NB4 (cell line): ENCODE data around the gene CYTH1.

Experiments used
- DNase-seq: peaks from one replicate; pipeline ENCODE4 v3.0.0; 2010; ENCODE audit warnings: low read depth
- H3K4me3 ChIP-seq: one replicate; pipeline ENCODE4 v1.5.1; 2011; ENCODE audit warnings: mild to moderate bottlenecking, low read depth, low read length, moderate library complexity
- MYC ChIP-seq: IDR thresholded peaks from 2 replicates; pipeline ENCODE4 v1.6.1; 2011; ENCODE audit warnings: low read depth, low read length
- POLR2A ChIP-seq: IDR thresholded peaks from 2 replicates; pipeline ENCODE4 v1.6.1; 2011; ENCODE audit warnings: mild to moderate bottlenecking; ENCODE audit not compliant: insufficient read length; ENCODE audit errors: extremely low read depth
- TF ChIP-seq, protein P1 (sequence below): IDR thresholded peaks from 2 replicates; pipeline ENCODE4 v1.6.1; 2011; ENCODE audit warnings: low read depth, low read length
- TF ChIP-seq, protein P2 (sequence below): IDR thresholded peaks from one replicate; pipeline ENCODE4 v1.5.1; 2012; ENCODE audit warnings: low read depth, low read length

The CYTH1 gene

DNA sequence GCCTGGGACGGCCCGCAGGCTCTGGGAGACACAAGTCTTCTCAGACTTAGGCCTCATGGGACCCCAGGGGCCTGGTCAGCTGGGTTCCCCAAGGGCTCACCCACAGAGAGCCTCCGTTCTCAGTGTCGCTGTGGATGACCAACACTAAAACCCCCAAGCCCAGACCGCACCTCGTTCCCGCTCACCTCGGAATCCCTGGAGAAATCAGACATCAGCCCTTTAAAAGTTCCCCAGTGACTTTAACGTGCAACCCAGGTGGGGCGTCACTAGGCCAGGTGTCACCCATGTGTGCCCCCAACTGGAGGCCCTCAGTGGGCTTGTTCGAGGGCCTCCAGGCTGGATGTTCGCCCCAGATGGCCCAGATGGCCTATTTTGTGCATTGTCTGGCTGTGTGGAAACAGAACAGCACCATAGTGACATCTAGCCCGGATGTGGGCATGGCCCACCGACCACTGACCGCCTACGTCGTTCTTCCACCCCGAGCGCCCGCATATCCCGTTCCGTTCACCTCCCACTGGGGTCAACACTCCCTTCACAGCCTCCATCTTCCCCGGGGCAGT, 152.6 kb downstream of the CYTH1 start:
- no peak for TF ChIP-seq MYC
- TF ChIP-seq, protein P1, sequence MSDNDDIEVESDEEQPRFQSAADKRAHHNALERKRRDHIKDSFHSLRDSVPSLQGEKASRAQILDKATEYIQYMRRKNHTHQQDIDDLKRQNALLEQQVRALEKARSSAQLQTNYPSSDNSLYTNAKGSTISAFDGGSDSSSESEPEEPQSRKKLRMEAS = no peak
- no peak for TF ChIP-seq POLR2A
- TF ChIP-seq, protein P2, sequence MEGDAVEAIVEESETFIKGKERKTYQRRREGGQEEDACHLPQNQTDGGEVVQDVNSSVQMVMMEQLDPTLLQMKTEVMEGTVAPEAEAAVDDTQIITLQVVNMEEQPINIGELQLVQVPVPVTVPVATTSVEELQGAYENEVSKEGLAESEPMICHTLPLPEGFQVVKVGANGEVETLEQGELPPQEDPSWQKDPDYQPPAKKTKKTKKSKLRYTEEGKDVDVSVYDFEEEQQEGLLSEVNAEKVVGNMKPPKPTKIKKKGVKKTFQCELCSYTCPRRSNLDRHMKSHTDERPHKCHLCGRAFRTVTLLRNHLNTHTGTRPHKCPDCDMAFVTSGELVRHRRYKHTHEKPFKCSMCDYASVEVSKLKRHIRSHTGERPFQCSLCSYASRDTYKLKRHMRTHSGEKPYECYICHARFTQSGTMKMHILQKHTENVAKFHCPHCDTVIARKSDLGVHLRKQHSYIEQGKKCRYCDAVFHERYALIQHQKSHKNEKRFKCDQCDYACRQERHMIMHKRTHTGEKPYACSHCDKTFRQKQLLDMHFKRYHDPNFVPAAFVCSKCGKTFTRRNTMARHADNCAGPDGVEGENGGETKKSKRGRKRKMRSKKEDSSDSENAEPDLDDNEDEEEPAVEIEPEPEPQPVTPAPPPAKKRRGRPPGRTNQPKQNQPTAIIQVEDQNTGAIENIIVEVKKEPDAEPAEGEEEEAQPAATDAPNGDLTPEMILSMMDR = no peak
- no peak for DNase-seq
- H3K4me3 ChIP-seq = no peak overlapping the region

DNA sequence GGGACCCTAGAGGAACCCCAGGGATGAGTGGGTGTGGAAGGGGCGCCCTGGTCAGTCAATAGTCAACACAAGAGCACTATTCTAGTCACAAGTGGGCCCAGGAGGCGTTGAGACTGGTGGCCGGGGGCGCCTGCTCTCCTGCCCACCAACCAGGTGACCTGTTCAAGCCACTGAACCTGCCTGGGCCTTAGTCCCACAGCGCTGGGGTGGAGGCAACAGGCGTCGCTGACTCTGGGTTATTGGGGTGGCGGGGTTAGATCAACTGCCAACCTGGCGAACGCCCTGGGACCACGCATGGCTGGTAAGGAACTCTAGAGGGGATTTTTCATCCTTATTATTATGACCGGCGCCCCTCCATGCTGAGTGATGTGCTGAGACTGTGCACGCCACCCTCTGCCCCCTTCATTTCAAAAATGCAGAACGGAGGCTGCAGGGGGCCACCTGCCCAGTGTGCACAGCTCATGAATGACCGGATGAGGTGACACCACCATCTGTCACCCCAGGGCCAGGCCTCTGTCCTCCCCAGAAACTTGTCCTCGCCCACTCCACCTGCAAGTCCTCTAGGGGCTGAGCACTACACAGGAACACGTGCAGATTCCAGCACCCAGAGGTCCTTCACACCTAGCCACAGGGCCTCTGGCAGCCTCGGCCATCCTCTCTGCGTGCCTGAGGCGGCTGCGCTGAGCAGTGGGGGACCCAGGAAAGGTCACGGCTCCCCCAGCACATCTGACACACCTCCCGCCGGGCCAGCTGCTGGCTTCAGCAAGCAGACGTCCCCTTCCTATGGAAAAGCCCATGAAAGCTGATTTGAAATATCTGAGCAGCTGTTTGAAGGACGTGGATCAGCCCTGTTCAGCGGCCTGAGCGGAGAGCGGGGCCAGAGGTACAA, 153.3 kb downstream of the CYTH1 start:
- TF ChIP-seq, protein P2 = no peak
- TF ChIP-seq MYC (no peak), POLR2A (no peak)
- TF ChIP-seq, protein P1 = no peak
- no peak overlapping the region for H3K4me3 ChIP-seq
- no peak for DNase-seq

DNA sequence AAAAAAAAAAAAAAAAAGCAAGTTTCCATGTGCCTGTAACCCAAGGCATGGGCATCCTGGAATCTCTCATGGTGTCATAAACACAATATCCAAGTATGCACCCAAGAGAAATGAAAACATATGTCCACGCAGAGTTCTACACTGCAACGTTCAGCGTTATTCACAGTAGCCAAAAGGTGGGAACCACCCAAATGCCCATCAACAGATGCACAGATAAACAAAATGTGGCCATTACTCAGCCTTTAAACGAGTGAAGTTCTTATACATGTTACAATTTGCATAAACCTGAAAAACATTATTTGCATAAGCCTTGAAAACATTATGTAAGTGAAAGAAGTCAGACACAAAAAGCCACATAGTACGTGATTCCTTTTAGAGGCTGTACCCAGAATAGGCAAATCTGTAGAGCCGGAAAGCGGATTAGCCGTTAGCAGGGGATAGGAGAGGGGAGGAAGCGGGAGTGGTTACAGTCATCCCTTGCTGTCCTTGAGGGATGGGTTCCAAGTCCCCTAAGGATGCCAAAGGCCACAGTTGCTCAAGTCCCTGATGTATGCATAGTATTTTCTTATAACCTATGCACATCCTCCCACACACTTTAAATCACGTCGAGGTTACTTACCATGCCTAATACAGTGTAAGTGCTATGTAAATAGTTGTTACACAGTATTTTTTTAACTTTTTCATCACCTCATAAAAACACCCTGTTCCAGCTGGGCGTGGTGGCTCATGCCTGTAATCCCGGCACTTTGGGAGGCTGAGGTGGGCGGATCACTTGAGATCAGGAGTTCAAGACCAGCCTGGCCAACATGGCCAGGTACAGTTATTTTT, 157.5 kb downstream of the CYTH1 start:
- TF ChIP-seq, protein P2 = no peak
- TF ChIP-seq, protein P1 = no peak
- no peak for TF ChIP-seq MYC
- no peak for TF ChIP-seq POLR2A
- no peak overlapping the region for H3K4me3 ChIP-seq
- no peak for DNase-seq
